HT-29 (cell line): ENCODE measurements around the gene SEL1L3. TPM values are rescaled to one million over a fixed set of nuclear protein-coding genes. Genes with fewer than 3 reads are reported as not detected.

Experiments used
- DNase-seq: peaks from one replicate; pipeline ENCODE4 v3.0.0-alpha.2; 2015; ENCODE audit warnings: low spot score
- small RNA-seq: library from RNA; depleted of rRNA; stranded (forward); fragments of <200 nt; gene quantifications from one replicate; pipeline ENCODE3, GENCODE V24; 2014
- total RNA-seq: library from RNA; depleted of rRNA; stranded (reverse); fragments of >200 nt; shearing (Covaris generic); gene quantifications from 2 replicates; pipeline ENCODE4 v1.2.3, GENCODE V29; 2014; rRNA removed

SEL1L3 gene
- total RNA-seq, 1 experiment from 2014 or later: 55.9 TPM

DNA sequence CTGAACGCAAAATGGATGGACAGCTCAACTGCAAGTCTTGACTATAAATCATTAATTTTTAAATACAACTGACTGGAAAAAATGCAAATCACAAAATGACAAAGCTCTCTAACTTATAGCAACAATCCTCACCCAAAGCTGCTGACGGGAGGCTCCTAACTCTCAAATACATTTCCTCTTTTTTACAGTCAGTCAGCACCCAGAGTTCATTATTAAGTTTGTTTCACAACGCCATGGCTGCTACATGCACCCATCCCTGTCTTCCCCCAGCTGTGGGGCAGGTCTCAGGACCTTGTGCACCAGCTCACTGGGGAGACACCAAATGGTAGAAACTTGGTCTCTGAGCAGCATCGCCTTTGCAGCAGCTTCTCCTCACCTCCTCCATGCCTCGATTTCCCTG lies 109.5 kb downstream of the SEL1L3 start:
- DNase-seq: no peak

DNA sequence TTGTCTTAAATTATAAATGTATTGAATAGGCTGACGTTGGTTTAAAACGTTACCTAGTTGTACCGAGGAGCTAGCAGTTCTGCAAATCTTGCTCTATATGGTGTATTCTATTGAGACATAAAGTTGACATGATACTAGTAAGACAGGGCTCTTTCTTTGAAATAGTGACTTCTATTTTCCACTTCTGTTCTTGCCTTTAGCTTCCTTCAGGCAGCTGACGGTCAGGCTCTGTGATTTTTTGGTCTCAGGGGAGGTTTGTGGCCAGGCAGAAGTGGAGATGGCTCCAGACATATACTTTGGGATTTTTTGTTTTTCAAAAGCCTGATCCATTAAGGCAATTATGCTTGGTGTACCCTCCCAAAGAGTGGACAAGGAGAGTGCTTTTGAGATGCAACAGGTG lies 111.9 kb downstream of the SEL1L3 start:
- no peak for DNase-seq

DNA sequence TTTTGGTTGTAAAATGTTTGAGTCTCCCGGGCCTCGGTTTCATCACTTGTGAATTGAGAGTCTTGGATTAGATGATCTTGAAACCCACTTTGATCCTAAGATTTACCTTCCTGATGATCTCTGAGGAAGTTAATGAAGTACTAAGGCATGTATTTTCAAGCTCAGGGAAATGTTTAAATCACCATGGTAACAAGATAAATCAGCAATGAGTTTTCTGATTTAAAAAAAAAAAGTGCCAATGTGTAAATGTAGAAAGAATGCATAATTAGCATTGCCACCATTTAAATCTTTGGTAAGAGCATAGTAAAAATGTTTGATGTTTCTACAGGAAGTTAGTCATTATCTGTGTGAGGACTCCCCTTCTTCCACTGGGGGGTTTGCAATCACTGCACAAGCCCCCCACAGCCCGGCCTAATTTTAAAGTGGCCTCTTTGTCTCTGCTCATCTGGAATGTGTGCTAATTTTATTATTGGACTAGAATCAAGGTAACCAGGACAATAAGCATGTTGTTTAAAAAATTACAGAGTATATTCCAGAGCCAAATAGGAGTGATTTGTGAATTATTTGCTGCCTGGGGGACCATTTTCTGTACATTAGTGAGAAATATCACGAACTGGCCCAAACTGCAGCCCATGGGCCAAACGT lies 113.5 kb downstream of the SEL1L3 start:
- DNase-seq: no peak

DNA sequence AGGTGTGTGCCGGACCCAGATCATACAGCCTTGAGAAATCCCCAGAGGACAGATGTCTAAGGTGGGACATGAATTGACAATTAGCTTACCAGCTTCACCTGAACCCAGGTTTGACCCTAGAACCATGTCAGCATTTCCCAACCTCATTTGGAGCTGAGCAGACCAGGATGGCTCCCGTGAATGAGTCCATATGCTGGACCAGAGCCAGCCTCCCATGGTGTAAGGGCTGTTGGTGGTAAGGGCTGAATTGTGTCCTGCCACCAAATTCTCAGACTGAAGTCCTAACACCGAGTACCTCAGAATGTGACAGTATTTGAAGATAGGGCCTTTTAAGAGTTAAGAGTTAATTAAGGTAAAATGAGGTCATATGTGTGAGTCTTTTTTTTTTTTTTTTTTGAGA lies 118.8 kb downstream of the SEL1L3 start:
- no peak for DNase-seq

DNA sequence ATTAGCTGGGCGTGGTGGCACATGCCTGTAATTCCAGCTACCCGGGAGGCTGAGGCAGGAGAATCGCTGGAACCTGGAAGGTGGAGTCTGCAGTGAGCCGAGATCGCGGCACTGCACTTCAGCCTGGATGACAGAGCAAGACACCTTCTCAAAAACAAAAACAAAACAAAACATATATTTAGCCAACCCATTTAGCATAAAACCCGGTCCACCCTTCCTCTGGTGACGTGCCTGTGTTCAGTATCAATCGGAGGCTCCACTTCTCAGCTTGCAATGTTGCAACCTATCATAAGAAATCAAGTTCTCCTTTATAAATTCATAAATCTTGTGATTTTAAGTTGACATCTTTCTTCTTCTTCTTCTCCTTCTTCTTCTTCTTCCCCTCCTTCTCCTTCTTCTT lies 133.2 kb downstream of the SEL1L3 start:
- DNase-seq: no peak

DNA sequence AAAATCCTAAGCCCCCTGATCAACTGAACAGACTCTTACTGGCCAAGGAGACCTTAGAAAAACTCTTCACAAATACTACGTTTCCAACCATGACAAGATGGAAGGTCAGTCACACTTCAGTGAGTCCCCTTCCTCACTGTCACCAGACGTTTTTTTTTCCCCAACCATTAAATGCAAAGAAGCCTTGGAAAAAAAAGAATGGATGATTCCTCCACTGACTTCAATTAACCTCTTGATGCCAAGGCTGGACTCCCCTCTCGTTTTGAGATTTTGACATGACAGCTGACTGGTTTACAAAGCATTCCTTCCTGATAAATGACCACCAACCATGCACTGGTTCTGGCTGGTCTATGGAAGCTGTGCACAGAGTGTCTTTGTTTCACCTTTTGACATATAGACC lies 133.9 kb downstream of the SEL1L3 start:
- DNase-seq: no peak

DNA sequence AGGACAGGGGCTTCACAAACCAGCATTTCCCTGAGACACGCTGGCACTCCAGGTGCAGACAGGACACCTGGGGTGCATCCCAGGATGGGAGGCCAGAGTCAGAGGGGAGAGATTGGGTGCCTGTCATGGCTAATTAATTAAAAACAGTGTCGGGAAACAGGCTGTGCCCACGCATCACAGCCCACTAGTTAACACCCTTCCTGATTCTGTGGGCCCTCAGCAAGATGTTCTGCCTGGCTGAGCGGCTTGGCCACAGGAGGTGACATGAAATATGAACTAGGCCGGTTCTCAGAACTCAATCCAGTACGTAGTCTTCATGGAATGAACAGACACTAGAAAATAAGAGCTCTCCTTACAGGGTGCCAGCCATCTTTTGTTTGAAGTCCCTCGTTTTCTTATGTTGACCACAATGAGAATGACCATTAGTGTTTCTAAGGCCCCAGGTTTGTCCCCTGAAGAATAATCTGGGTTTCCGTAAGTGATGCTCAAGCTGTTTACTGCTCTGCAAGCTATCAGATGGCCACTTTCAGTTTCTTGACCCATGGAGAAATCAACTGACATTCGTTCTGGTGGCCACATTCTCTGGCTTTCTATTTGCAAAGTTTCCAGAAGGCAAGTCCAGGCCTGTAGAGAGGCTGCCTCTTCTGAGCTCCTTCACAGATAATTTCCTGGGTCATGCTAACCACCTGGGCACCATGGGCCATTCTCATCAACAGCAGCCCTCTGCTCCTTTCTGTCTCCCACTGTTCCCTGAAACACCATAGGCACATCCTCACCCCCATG lies 134.9 kb downstream of the SEL1L3 start:
- no peak for DNase-seq

DNA sequence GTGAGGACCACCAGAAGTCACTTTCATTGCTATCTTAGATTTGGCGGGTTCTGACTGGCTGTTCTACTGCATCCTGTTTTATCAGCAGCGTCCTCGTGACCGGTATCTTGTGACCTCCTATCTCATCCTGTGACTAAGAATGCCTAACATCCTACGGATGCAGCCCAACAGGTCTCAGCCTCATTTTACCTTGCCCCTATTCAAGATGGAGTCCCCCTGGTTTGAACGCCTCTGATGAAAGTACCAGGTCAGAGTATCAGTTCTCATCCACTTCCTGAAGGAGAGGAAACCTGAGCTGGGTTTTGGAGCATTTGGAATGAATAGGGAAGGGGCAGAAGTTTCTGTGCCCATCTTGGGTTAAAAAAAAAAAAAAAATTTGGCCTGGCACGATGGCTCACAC lies 136.9 kb downstream of the SEL1L3 start:
- DNase-seq: no peak

DNA sequence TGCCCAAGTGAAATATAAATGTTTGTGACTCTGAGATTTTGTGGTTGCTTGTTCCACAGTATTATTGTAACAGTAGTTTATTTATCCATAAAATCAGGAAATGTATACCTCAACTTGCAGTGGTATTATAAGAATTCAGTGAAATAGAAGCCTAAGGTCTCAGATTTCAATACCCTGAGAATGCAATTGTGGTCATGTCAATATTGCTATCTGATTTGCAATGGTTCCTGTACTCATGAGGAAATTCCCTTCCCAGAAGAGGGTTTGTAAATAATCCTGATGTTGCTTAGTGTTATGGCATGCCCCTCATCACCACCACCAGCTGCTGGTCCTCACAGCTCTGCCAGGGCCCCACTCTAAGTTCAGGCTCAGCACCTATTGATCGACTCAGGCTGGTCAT lies 139.4 kb downstream of the SEL1L3 start:
- no peak for DNase-seq

DNA sequence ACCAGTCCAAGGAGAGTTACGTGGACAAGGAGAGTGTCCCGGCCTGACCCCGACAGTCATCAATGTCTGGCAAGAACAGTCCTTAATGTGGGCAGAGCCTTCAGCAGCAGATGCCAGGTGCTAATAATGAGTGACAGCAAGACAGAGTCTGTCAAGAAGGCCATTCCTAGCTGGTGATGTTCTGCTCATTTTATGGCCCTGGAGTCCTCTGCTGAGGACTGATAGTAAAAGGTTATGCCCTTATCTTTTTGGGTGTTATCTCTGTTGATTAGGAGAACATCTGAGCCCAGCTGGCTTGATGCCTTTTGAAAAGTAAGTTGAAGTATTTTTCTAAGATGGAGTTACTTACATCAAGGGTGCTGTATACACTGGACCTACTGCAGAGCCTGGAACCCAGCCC lies 139.8 kb downstream of the SEL1L3 start:
- no peak for DNase-seq

DNA sequence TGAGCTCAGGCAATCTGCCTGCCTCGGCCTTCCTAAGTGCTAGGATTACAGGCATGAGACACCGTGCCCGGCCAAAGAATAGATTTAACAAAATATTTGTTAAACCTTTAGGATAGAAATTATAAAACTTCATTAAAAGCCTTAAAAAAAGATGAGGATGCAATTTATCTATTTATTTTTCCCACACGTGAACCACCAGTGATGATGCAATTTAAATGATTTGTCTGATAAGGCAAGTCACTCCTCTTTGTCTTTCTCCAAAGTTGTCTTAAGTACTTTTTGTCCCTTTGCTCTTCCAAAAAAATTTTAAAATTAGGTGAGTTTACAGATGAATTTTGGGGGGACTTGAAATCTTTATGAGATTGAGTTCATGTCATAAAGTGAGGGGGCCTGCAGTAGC lies 149.0 kb downstream of the SEL1L3 start:
- no peak for DNase-seq

DNA sequence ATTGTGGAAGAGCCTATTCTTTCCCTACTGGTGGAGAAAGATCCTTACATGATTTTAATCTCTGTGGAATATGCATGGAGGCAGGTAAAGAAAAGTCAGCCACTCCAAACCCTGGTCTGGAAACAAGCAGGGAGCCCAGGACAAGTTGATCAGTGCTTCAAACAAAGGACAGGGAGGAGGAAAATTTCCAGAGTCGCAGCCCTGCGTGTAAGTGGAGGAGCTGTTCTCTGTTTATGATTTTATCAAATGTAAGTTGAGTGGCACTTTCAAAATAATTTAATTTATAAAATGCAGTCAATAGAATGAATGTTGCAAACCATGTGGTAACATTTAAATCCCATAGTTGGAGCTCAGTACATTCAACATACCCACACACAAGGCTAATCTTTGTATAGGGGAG lies 150.2 kb downstream of the SEL1L3 start:
- no peak for DNase-seq

DNA sequence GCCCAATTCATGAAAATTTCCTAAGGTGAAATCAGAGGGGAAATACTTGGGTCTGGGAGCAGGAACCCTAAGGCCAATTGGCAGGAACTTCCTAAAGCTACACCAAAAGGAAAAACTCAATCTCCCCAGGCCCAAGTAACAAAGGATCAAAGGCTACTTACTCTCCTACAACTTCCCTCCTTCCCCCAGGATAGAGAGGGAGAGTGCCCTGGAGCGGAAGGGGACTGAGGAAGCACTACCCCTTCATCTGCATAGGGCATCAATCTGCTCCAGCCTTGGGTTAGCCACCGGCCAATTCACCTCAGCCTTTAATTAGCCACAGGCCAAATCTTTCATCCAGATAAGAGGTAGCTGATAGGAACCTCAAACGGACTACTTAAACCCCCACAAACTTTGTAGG lies 152.2 kb downstream of the SEL1L3 start:
- no peak for DNase-seq

DNA sequence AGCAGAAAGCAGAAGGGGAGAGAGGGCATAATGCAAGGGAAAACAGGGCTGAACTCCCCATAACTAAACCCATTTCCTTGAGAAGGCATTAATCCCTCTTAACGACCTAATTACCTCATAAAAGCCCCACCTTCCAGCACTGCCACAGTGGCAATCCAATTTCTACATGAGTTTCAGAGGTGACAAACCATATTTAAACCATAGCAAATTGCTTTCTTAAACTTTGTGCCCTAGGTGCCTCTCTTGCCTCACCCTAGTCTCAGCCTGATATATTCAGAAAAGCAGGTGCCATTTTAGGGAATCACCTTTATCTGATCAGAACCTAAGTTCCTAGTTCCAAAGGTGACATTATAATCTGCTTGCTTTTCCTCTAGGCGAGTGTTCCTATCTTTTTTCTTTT lies 158.3 kb downstream of the SEL1L3 start:
- no peak for DNase-seq

DNA sequence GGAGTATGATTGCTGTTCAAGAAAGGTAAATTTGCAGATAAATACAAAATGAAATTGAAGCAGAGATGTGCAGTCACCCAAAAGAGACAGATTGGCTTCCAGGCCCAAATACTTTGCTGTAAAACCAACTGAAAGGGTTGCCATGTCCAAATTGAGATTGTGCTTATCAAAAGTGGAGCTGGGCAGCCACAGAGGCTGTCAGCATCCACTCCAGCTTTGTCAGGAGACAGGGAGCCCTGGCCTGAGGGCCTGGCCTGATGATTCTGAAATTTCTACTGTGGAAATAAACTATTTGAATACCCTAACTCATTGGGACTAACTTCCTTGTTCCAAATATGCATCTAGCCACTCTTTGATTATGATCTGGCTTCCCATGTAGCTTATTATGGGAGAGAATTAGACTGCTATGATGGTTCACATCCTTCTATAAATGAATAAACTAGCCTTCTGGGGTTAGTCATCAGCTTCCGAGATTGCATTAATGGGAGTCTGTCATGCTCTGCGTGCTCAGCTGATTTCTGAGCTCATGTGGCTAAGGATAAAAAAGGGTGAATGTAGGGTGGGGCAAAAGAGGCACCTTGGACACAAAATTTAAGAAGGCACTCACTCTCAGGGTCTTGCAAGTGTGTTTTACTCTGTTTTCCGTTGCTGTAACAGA lies 158.9 kb downstream of the SEL1L3 start:
- no peak for DNase-seq

DNA sequence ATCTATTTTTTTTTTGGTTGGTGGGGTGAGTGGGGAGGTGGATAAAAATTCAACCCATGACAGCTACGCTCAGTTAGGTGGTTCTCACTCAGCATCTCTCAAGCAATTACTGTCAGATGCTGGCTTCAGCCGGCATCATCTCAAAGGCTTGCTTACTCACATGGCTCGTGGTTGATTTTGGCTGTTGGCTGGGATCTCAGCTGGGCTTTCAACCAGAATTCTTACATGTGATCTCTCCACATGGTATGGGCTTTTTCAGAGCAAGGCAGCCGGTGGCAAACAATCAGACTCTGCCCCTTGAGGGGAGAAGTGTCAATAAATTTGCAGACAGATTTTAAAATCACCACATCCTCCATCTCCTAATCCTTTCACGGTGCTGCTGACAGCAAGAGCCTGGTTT lies 159.9 kb downstream of the SEL1L3 start:
- DNase-seq: no peak

DNA sequence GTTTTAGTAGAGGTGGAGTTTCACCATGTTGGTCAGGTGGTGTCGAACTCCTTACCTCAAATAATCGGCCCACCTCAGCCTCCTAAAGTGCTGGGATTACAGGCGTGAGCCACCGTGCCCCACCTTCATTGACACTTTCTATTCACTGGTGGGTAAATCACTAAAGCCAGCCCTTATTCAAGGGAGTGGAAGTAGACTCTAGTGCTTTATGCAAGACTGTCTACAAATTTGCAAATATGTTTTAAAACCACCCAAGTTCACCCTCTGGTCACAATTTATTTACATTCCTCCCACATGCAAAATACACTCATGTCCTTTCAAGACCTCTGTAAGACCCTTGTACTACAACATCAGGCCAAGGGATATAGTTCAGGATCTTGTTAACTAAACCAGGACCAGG lies 162.1 kb downstream of the SEL1L3 start:
- DNase-seq: no peak

DNA sequence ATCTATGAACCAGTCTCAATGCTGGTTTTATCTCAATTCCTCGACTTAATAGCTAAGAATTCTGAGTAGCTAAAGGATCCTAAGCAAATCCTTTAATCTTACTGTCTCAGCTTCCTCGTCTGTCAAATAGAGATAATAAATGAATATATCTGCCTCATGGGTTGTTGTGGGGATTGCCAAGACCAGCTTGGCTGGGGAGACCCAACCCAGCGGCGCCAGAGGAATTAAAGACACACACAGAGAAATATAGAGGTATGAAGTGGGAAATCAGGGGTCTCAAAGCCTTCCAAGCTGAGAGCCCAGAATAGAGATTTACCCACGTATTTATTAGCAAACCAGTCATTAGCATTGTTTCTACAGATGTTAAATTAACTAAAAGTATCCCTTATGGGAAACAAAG lies 165.3 kb downstream of the SEL1L3 start:
- DNase-seq: no peak

Small RNAs within 50 kb of the gene (small RNA-seq; reads per million reads assigned to genes)
- gene MTND4LP22: not detected

Other genes with a start within 250 kb of the SEL1L3 start
- gene SLC34A2, start 207.1 kb downstream of the SEL1L3 start, total RNA-seq: not detected in 2 replicates
- 19.4 and 22.5 TPM in 2 replicates for gene SMIM20, start 51.2 kb upstream of the SEL1L3 start, total RNA-seq